ENCODE measurements around the gene RIMS4.

DNA sequence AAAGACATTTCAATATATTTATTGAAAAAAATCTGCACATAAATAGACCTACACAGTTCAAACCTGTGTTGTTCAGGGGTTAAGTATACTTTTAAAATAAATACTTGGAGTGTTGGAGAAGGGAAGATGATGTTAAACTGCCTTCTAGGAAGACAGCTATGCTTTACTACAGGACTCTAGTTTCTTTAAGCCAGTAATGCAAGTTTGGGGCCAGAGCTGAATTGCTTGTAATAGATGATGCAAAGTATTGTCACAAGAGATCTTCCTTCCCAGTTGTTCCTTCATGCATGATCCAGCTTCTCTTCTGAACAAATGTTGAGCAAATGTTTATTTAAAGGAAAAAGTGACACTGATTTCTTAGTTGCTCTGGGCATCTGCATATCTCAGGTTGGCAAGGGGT, 20.2 kb upstream of the RIMS4 start:
- TF ChIP-seq, protein P1, sequence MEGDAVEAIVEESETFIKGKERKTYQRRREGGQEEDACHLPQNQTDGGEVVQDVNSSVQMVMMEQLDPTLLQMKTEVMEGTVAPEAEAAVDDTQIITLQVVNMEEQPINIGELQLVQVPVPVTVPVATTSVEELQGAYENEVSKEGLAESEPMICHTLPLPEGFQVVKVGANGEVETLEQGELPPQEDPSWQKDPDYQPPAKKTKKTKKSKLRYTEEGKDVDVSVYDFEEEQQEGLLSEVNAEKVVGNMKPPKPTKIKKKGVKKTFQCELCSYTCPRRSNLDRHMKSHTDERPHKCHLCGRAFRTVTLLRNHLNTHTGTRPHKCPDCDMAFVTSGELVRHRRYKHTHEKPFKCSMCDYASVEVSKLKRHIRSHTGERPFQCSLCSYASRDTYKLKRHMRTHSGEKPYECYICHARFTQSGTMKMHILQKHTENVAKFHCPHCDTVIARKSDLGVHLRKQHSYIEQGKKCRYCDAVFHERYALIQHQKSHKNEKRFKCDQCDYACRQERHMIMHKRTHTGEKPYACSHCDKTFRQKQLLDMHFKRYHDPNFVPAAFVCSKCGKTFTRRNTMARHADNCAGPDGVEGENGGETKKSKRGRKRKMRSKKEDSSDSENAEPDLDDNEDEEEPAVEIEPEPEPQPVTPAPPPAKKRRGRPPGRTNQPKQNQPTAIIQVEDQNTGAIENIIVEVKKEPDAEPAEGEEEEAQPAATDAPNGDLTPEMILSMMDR (conservative IDR thresholded peaks at IDR 0.05; ENCODE audit: low read length): no peak
- no peak for TF ChIP-seq EZH2phosphoT487 (IDR thresholded peaks at IDR 0.05; ENCODE audit: borderline replicate concordance)
